Testis (tissue), 3 donors: ENCODE data around the gene ANO2. TPM values are rescaled to one million over a fixed set of nuclear protein-coding genes. Genes with fewer than 3 reads are reported as not detected.

ENCODE experiments used
- DNase-seq: peaks from one replicate; pipeline ENCODE4 v3.0.0-alpha.2; 2019
- H3K27ac ChIP-seq, 2 donors: fragments of 200-600 bp; sonication (generic); one replicate each; pipeline ENCODE4 v1.5.1; 2019
- H3K27me3 ChIP-seq: fragments of 200-600 bp; sonication (generic); one replicate; pipeline ENCODE4 v1.5.1; 2019
- H3K36me3 ChIP-seq: fragments of 200-600 bp; sonication (generic); one replicate; pipeline ENCODE4 v1.5.1; 2017; ENCODE audit warnings: low read depth; ENCODE audit errors: missing control alignments
- H3K4me1 ChIP-seq: fragments of 200-600 bp; sonication (generic); one replicate; pipeline ENCODE4 v1.5.1; 2019
- H3K4me3 ChIP-seq, 2 donors: fragments of 200-600 bp; sonication (generic); one replicate each; pipeline ENCODE4 v1.5.1; 2017 to 2019
- H3K9me3 ChIP-seq: fragments of 200-600 bp; sonication (generic); one replicate; pipeline ENCODE4 v1.5.1; 2017
- CTCF ChIP-seq, 3 experiments: fragments of 450-650 bp in 2 of 3; fragments of 200-600 bp in 1 of 3; sonication (generic) in 1 of 3; IDR thresholded peaks; one replicate each; pipeline ENCODE4 v1.5.1; 2016 to 2019; ENCODE audit warnings: antibody characterized with exemption in 3 of 3, mild to moderate bottlenecking in 2 of 3, moderate library complexity in 1 of 3
- POLR2A ChIP-seq: fragments of 450-650 bp; IDR thresholded peaks from one replicate; pipeline ENCODE4 v1.6.1; 2017; ENCODE audit warnings: antibody characterized with exemption, mild to moderate bottlenecking, moderate library complexity
- WGBS, 2 donors: methylation state at CpG; one replicate each; pipeline ENCODE4 v1.1.5; 2018; 5-methylcytosine and 5-hydroxymethylcytosine counted together
- intact Hi-C: fragments of 100-400 bp; cut with DNase I; formaldehyde crosslinking; loops from one replicate; pipeline ENCODE4 v1.15.1; 2023; ENCODE audit warnings: low total_unique reads
- polyA plus RNA-seq: library from polyadenylated mRNA; stranded (reverse); fragments of 350-450 nt; fragmentation: Illumina TruSeq; extraction: RNeasy Lipid Tissue Mini Kit (QIAGEN cat#74804); gene quantifications from one replicate; pipeline ENCODE4 v1.2.3, GENCODE V29; 2014; ENCODE audit warnings: low read depth, low replicate concordance; ENCODE audit not compliant: insufficient read depth
- total RNA-seq, 2 donors: library from RNA; depleted of rRNA; stranded (reverse); fragments of >200 nt; gene quantifications; one replicate each; pipeline ENCODE4 v1.2.3, GENCODE V29; 2016

Gene ANO2
- total and polyA plus RNA-seq, 3 donors from 2014 or later = 9.8 to 24.5 (median 24.4) TPM

- no peak for DNase-seq
These were observed 31.7 kb upstream of the ANO2 start for GRCh38 chr12:5976711-5977110.

GRCh38 chr12:5976196-5976595 lies 31.1 kb upstream of the ANO2 start:
- Histone ChIP-seq H3K27ac (no peak overlapping the region), H3K4me1 (no peaks in the 10 kb centered on the region), H3K4me3 (no peak overlapping the region), H3K9me3 (no peaks in the 10 kb centered on the region), H3K27me3 (no peaks in the 10 kb centered on the region), H3K36me3 (no peaks in the 10 kb centered on the region)
- intact Hi-C loops = no loop called here
- TF ChIP-seq CTCF (IDR thresholded peaks at IDR 0.05) (no peak), POLR2A (no peak)
- no peak for DNase-seq
- WGBS, 2 donors = 91 to 96% methylated on average over 8 to 9 of the region's 9 CpGs

More at GRCh38 chr12:5976711-5977110, 31.7 kb upstream of the ANO2 start:
- 66 to 72% methylated on average over 6 of the region's 6 CpGs for WGBS, 2 donors
- intact Hi-C loops = no loop called here
- Histone ChIP-seq H3K4me3 (no peak overlapping the region), H3K27me3 (no peaks in the 10 kb centered on the region), H3K27ac (no peak overlapping the region), H3K4me1 (no peaks in the 10 kb centered on the region), H3K36me3 (no peaks in the 10 kb centered on the region), H3K9me3 (no peaks in the 10 kb centered on the region)
- no peak for TF ChIP-seq CTCF (IDR thresholded peaks at IDR 0.05)
- no peak for TF ChIP-seq POLR2A

- intact Hi-C loops = no loop called here
- no peaks in the 10 kb centered on the region for H3K27me3 ChIP-seq
- no peaks in the 10 kb centered on the region for H3K9me3 ChIP-seq
- TF ChIP-seq CTCF (IDR thresholded peaks at IDR 0.05) = no peak
- no peak for DNase-seq
- H3K27ac ChIP-seq = no peak overlapping the region
- 82 to 83% methylated on average over 8 of the region's 8 CpGs for WGBS, 2 donors
- H3K4me3 ChIP-seq = no peak overlapping the region
- H3K4me1 ChIP-seq = no peaks in the 10 kb centered on the region
- H3K36me3 ChIP-seq = no peaks in the 10 kb centered on the region
These were observed 28.5 kb upstream of the ANO2 start for GRCh38 chr12:5973461-5974115.

GRCh38 chr12:5972387-5972786 lies 27.3 kb upstream of the ANO2 start:
- Histone ChIP-seq H3K4me1 (no peaks in the 10 kb centered on the region), H3K9me3 (no peaks in the 10 kb centered on the region), H3K4me3 (no peak overlapping the region), H3K36me3 (no peaks in the 10 kb centered on the region), H3K27ac (no peak overlapping the region), H3K27me3 (no peaks in the 10 kb centered on the region)
- WGBS, 2 donors = 66 to 76% methylated on average over 8 of the region's 8 CpGs
- no peak for TF ChIP-seq POLR2A
- TF ChIP-seq CTCF (IDR thresholded peaks at IDR 0.05) = no peak
- no peak for DNase-seq
- intact Hi-C loops = no loop called here

GRCh38 chr12:5971194-5971850 lies 26.3 kb upstream of the ANO2 start:
- H3K36me3 ChIP-seq = no peaks in the 10 kb centered on the region
- TF ChIP-seq CTCF (IDR thresholded peaks at IDR 0.05) = no peak
- no peak for TF ChIP-seq POLR2A
- WGBS, 2 donors = 89 to 90% methylated on average over 10 of the region's 10 CpGs
- H3K4me1 ChIP-seq = no peaks in the 10 kb centered on the region
- no peaks in the 10 kb centered on the region for H3K27me3 ChIP-seq
- no peak for DNase-seq
- no peaks in the 10 kb centered on the region for H3K9me3 ChIP-seq
- no peak overlapping the region for H3K27ac ChIP-seq
- intact Hi-C loops = no loop called here
- no peak overlapping the region for H3K4me3 ChIP-seq
